ENCODE data around the gene PDLIM5. TPM values are rescaled to one million over a fixed set of nuclear protein-coding genes. Genes with fewer than 3 reads are reported as not detected.
"Not testable (repeated sequence)": the region's sequence is repeated elsewhere in the genome, so short reads cannot be mapped to it uniquely, and the experiment has no call there.

The PDLIM5 gene
- polyA plus RNA-seq (2012; ENCODE audit: low read depth, missing spikeins), result 7.6 TPM

GRCh38 chr4:94451695-94452475, at the start of gene PDLIM5:
Gene PDLIM5 (plus strand): TSS chr4:94451942. CDS start chr4:94455289, 3,347 bp downstream.
- DNase-seq (ENCODE audit: insufficient read length, low spot score) (peak; percentile 82), FAIRE-seq (peak; percentile 98)
- TF ChIP-seq SPI1 (IDR thresholded peaks at IDR 0.05; ENCODE audit: low read depth, low read length) (no peak), POU2F2 (IDR thresholded peaks at IDR 0.05; ENCODE audit: low read depth, low read length) (no peak), POLR2AphosphoS5 (IDR thresholded peaks at IDR 0.05; ENCODE audit: low read depth, low read length) (peak; percentile 76), POLR2A (IDR thresholded peaks at IDR 0.05; ENCODE audit: low read depth, low read length) (peak; percentile 71), TAF1 (IDR thresholded peaks at IDR 0.05; ENCODE audit: low read depth, low read length) (peak; percentile 83), PAX5 (IDR thresholded peaks at IDR 0.05; ENCODE audit: insufficient read depth, low read length, severe bottlenecking) (no peak)

GRCh38 chr4:94402439-94402838, 49.3 kb upstream of the PDLIM5 start:
- DNase-seq (ENCODE audit: insufficient read length, low spot score); FAIRE-seq: not testable (repeated sequence)

- FAIRE-seq (no peak), DNase-seq (ENCODE audit: insufficient read length, low spot score) (no peak)
- TF ChIP-seq POLR2AphosphoS5 (IDR thresholded peaks at IDR 0.05; ENCODE audit: low read depth, low read length) (no peak), PAX5 (IDR thresholded peaks at IDR 0.05; ENCODE audit: insufficient read depth, low read length, severe bottlenecking) (no peak), SPI1 (IDR thresholded peaks at IDR 0.05; ENCODE audit: low read depth, low read length) (no peak), POLR2A (IDR thresholded peaks at IDR 0.05; ENCODE audit: low read depth, low read length) (no peak), TAF1 (IDR thresholded peaks at IDR 0.05; ENCODE audit: low read depth, low read length) (no peak), POU2F2 (IDR thresholded peaks at IDR 0.05; ENCODE audit: low read depth, low read length) (no peak)
These were observed 48.0 kb upstream of the PDLIM5 start for GRCh38 chr4:94403751-94404150.

GRCh38 chr4:94406668-94407437, 44.9 kb upstream of the PDLIM5 start:
- FAIRE-seq (peak; percentile 55), DNase-seq (ENCODE audit: insufficient read length, low spot score) (no peak)
- TF ChIP-seq TAF1 (IDR thresholded peaks at IDR 0.05; ENCODE audit: low read depth, low read length), result no peak
- no peak for TF ChIP-seq POU2F2 (IDR thresholded peaks at IDR 0.05; ENCODE audit: low read depth, low read length)
- TF ChIP-seq POLR2AphosphoS5 (IDR thresholded peaks at IDR 0.05; ENCODE audit: low read depth, low read length), result no peak
- no peak for TF ChIP-seq PAX5 (IDR thresholded peaks at IDR 0.05; ENCODE audit: insufficient read depth, low read length, severe bottlenecking)
- no peak for TF ChIP-seq SPI1 (IDR thresholded peaks at IDR 0.05; ENCODE audit: low read depth, low read length)

- no peak for DNase-seq (ENCODE audit: insufficient read length, low spot score)
- no peak for FAIRE-seq
- TF ChIP-seq PAX5 (IDR thresholded peaks at IDR 0.05; ENCODE audit: insufficient read depth, low read length, severe bottlenecking), result no peak
- TF ChIP-seq POLR2A (IDR thresholded peaks at IDR 0.05; ENCODE audit: low read depth, low read length), result no peak
- no peak for TF ChIP-seq SPI1 (IDR thresholded peaks at IDR 0.05; ENCODE audit: low read depth, low read length)
- TF ChIP-seq POLR2AphosphoS5 (IDR thresholded peaks at IDR 0.05; ENCODE audit: low read depth, low read length), result no peak
- no peak for TF ChIP-seq POU2F2 (IDR thresholded peaks at IDR 0.05; ENCODE audit: low read depth, low read length)
- TF ChIP-seq TAF1 (IDR thresholded peaks at IDR 0.05; ENCODE audit: low read depth, low read length), result no peak
These were observed 43.9 kb upstream of the PDLIM5 start for GRCh38 chr4:94407846-94408245.

- DNase-seq (ENCODE audit: insufficient read length, low spot score), result no peak
- TF ChIP-seq POU2F2 (IDR thresholded peaks at IDR 0.05; ENCODE audit: low read depth, low read length) (no peak), POLR2A (IDR thresholded peaks at IDR 0.05; ENCODE audit: low read depth, low read length) (no peak), PAX5 (IDR thresholded peaks at IDR 0.05; ENCODE audit: insufficient read depth, low read length, severe bottlenecking) (no peak), POLR2AphosphoS5 (IDR thresholded peaks at IDR 0.05; ENCODE audit: low read depth, low read length) (no peak), TAF1 (IDR thresholded peaks at IDR 0.05; ENCODE audit: low read depth, low read length) (no peak), SPI1 (IDR thresholded peaks at IDR 0.05; ENCODE audit: low read depth, low read length) (no peak)
- no peak for FAIRE-seq
These were observed 43.0 kb upstream of the PDLIM5 start for GRCh38 chr4:94408549-94409374.

GRCh38 chr4:94409375-94409679, 42.4 kb upstream of the PDLIM5 start:
- TF ChIP-seq POLR2A (IDR thresholded peaks at IDR 0.05; ENCODE audit: low read depth, low read length) (no peak), POLR2AphosphoS5 (IDR thresholded peaks at IDR 0.05; ENCODE audit: low read depth, low read length) (no peak), SPI1 (IDR thresholded peaks at IDR 0.05; ENCODE audit: low read depth, low read length) (no peak), PAX5 (IDR thresholded peaks at IDR 0.05; ENCODE audit: insufficient read depth, low read length, severe bottlenecking) (no peak)
- no peak for DNase-seq (ENCODE audit: insufficient read length, low spot score)
- no peak for FAIRE-seq

GRCh38 chr4:94409962-94410361, 41.8 kb upstream of the PDLIM5 start:
- FAIRE-seq (no peak), DNase-seq (ENCODE audit: insufficient read length, low spot score) (no peak)
- TF ChIP-seq SPI1 (IDR thresholded peaks at IDR 0.05; ENCODE audit: low read depth, low read length) (no peak), POLR2A (IDR thresholded peaks at IDR 0.05; ENCODE audit: low read depth, low read length) (no peak), TAF1 (IDR thresholded peaks at IDR 0.05; ENCODE audit: low read depth, low read length) (no peak), PAX5 (IDR thresholded peaks at IDR 0.05; ENCODE audit: insufficient read depth, low read length, severe bottlenecking) (no peak), POLR2AphosphoS5 (IDR thresholded peaks at IDR 0.05; ENCODE audit: low read depth, low read length) (no peak)

GRCh38 chr4:94410678-94411206, 41.0 kb upstream of the PDLIM5 start:
- FAIRE-seq (no peak), DNase-seq (ENCODE audit: insufficient read length, low spot score) (no peak)
- TF ChIP-seq SPI1 (IDR thresholded peaks at IDR 0.05; ENCODE audit: low read depth, low read length) (no peak), POLR2A (IDR thresholded peaks at IDR 0.05; ENCODE audit: low read depth, low read length) (no peak), TAF1 (IDR thresholded peaks at IDR 0.05; ENCODE audit: low read depth, low read length) (no peak), POU2F2 (IDR thresholded peaks at IDR 0.05; ENCODE audit: low read depth, low read length) (no peak), PAX5 (IDR thresholded peaks at IDR 0.05; ENCODE audit: insufficient read depth, low read length, severe bottlenecking) (no peak), POLR2AphosphoS5 (IDR thresholded peaks at IDR 0.05; ENCODE audit: low read depth, low read length) (no peak)

Measured in GM12891 (cell line).